ENCODE data around the gene TBL1X.
"Not testable (repeated sequence)": the region's sequence is repeated elsewhere in the genome, so short reads cannot be mapped to it uniquely, and the experiment has no call there.

The TBL1X gene

DNA sequence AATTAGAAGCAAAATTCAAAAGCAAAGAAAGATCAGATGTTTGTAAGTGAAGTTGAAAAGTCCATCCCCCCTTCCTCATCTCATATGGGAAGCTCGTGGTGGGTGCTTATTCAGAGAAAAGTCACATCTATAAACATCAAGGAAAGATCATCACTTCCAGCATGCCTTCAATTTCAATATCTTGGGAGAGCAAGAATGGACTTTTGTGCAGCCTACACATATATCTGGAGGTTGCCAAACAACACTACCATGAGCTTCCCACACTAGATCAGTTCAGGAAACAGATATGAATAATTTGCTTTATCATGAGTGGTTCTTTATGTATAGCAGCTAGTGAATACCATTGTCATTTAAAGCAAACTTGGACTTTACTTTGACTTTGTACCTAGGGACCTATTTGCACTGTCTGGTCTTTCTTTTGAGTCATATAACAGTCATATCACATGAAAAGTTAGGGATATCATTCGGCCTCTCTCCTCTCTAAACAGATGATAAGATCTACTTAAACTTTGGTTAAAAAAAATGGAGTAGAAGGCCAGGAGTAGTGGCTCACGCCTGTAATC is 5.6 kb upstream of the TBL1X start:
- DNase-seq, result no peak

DNA sequence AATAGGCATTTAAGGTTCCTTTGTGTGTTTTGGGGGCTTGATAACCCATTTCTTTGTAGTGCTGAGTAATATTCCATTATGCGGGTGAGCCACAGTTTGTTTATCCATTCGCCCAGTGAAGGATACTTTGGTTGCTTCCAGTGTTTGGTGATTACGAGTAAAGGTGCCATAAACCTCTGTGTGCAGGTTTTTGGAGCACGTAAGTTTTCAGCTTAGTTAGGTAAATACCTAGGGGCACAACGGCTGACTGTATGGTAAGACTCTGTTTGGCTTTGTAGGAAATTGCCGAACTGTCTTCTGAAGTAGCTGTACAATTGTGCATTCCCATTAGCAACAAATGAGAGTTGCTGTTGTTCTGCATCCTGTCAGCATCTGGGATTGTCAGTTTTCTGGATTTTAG is 3.8 kb upstream of the TBL1X start:
- DNase-seq, result no peak

DNA sequence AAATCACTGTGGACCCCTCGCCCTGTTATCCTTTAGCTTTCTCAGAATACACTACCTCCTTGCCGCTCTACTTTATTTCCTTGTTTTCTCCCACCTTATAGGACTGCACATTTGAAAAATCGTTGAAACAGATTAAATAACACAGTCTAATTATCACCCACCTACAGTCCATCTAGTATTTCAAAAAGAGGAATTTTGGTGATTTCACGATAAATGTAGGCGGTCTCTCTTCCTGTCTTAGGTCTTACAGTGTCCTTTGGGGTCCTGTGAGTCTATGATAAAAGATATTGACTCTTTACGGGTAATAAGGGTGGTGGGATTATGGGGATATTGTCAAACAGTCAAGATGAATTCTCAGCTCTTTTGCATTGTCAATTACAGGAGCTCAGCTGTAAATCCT is 2.4 kb upstream of the TBL1X start:
- DNase-seq, result no peak

DNA sequence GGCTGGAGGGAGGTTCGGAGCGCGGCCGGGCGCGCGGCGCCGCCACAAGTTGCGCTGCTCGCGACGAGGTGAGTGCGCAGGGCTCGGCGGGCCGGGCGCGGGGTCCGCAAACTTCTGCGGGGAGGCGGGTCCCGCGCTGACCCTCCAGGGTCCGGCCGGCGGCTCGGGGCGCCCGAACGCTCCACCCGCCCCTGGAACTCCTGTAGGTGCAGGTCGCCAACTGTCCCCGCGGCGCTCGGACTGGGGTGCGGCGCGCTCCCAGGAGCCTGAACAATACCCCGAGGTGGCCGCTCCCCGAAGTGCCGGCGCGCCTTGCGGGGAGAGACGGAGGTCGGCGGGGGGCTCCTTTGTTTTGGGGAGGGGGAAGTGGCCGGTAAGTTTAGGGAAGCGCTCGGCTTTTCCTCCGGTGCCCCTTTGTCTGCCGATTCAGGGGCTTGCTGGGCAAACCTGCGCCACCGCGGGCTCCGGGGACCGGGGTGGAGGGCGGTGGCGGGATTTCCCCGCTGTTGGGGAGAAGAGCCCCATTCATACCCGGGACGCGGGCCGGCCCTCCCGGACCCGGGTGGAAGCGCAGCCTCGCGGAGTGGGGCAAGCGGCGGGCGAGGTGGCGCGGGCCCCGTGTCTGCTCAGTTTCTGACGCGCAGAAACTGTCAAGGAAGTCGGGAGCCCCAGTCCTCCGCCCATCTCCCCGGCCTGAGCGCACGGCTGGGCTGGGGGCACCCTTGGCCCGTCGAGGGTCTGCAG is 694 bp downstream of the TBL1X start:
- peak; percentile 30 for DNase-seq

DNA sequence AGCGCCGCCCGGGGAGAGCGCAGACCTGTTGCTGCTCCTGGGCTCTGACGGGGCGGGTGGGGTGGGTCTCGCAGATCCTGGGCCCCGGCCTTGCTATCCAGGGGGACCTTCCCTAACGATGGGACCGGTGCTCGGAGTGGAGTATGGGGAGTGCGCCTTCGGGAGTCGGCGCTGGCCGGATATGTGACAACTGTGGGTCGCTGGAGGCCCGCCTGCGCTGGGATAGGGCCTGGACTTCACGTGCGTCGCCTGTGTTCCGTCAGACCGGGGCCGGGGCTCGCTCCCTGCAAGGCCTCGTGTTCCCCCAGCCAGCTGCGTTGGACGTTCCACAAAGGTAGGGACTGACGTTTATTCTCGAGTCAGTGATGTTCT is 1.3 kb downstream of the TBL1X start:
- DNase-seq, result peak; percentile 50

DNA sequence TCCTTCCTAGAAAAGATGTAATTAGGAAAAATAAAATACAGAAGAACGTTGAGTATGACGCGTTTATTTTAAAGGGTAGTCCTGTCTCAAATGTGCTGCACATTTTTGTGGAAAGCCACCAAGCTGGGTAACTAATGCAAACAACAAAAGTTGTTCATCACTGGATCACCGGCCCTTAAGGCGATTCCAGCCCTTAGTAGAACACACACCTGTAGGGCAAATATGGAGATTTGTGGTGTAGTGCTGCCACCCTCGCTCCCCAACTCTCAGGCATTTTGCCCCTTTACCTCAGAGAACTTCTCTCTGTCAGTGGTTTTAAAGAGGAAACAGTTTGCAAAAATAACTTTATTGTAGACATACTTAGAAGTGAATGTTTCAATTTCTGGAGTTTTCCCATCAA is 1.9 kb downstream of the TBL1X start:
- no peak for DNase-seq

DNA sequence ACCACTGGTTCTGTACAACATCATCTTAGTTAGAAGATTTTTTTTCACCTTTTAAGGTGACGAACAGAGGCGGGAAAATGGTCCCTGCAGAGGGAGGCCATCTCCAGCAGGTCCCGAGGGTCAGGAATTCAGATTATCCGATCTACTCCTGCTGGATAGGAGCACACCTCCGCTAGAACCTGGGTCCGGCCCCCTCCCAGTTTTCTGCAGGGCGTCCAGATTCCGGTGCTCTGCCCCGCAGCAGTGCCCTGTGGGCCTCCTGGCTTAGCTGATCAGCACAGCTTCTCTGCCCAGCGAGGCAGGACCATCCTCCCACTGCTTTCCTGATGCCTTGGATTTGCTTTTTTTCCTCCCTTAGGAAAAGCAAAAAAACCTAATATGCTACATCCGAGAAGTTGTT is 2.3 kb downstream of the TBL1X start:
- DNase-seq, result no peak

DNA sequence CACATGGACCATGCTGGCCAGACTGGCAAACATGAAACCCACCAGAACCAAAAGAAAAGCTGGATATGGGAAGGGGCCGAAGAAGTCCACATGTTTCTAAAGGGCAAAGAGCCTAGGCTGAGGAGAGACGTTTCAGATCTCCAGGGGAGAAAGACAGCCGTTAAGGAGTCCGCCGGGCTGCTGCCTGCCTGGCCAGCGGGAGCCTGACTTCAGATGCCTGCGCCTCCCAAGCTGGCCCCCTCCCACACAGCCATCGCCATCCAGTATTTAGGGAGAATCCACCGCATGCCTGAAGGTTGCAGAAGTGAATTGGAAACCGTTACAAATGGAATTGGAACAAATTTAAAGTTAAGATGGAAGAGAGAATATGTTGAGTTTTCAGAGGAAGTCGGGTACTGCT is 2.9 kb downstream of the TBL1X start:
- DNase-seq, result no peak

DNA sequence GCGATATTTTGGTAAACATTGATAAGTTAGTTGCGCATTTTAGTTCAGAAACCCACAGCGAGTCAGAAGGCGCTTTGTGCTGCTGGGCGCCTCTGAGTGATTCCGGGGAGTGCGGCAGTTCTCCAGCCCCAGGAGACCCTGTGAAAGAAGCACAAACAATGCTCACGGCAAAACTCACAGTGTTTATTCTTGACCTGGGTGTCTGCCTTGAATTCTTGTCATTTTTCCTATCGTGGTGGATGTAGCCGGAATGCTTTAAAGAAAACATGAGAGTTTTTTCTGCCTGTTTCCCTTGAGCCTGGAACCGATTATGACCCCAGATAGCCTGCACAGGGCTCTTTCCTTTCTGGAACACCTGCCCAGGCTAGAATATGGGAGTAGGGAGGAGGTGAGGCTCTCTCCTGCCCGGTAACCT is 6.7 kb downstream of the TBL1X start:
- no peak for DNase-seq

DNA sequence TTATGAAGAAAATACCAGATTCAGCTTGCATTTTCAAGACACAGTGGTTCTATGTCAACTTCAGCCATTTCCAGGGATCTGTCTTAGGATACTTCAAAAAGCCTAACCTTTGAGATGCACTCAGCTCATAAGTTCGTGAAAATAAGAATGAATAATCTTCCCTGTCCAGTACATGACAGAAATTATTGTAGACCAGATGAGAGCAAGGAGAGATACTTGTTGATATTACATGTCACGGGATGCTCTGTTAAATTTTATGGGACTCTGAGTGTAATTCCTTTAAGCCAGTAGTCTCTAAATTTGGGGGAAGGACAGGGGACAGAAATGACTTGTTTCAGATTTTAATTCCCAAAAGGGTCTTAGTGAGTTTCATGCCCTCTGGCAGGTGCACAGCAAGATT is 8.8 kb downstream of the TBL1X start:
- no peak for DNase-seq

DNA sequence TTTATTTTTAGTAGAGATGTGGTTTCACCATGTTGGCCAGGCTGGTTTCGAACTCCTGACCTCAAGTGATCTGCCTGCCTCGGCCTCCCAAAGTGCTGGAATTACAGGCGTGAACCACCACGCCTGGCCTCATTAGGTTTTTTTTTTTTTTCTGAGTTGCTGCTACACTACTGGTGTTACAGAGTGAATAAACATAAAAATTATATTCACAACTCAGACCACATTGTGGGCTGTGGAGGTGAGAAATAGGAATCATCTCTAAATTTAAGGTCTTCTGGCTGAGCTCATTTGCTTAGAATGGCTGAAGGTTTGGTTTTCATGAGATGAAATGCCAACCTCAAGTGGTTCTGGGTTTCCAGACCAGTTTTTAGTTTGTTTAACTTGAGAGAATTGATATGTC is 10.6 kb downstream of the TBL1X start:
- not testable (repeated sequence) for DNase-seq

DNA sequence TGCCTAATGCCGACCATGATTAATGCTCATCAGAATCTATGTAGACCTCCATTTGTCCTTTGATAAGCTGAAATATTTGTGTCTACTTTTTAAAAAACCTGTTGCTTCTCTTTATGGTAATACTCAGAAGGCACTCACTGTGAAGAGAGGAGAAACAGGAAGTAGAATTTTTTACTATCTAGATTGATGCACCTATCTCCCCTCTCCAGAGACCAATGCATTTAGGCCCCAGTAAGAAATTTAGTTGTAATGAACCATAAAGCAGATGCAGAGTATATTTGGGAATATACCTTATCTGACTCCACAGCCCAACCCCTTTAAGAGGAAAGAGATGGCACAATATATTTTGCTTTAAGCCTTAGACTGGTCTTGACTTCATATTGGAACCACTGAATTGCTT is 11.1 kb downstream of the TBL1X start:
- DNase-seq, result no peak

DNA sequence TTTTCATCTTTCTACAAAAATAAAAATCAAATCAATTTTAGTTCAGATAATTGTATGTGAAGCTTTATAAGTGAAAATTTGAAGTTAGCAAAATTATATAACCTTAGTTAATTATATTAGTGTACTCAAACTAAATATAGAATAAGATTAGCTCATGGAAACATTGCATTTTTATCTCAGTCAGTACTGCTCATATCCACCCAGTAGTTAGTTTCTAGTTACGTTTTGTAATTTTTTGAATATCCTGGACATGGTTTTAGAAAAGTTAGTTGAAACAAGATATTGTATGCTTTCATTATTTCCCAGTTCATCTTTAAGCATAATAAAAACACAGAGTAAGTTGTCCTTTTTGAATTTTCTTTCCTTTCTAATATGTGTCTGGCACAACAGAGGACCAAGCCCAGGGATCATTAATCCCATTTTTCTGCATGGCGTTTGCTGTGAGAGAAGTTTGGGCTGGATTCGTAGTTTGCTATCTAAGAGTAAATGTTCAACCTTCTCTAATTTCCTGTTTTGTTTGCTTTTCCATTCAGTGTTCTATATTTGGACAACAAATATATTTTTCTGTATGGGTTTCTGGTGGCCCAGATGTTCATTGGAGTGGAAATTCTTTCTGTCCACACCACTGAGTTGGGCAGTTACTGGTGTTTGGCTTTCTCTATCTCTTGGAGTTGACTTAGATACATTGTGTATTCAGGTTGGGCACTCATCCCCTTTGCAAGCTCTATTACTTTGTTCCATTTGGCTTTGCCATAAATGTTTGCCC is 12.1 kb downstream of the TBL1X start:
- no peak for DNase-seq

DNA sequence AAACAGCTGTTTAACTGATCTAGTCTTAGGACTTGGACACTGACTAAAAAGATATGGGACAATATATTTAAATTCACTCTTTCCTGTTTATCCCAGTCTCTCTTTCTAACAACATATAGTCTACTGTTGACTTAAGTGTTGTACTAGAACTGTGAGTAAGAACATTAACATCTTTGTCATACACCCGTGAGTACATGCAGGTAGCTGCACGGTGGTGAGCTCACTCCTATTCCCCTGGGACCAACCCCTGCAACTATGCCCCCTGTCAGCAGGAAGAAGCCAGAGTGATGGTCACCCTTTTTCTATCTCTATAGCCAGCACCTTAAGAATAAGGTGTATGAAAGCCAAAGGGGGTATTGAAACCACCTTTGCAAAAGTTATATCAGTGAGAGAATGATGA is 17.6 kb downstream of the TBL1X start:
- no peak for DNase-seq

DNA sequence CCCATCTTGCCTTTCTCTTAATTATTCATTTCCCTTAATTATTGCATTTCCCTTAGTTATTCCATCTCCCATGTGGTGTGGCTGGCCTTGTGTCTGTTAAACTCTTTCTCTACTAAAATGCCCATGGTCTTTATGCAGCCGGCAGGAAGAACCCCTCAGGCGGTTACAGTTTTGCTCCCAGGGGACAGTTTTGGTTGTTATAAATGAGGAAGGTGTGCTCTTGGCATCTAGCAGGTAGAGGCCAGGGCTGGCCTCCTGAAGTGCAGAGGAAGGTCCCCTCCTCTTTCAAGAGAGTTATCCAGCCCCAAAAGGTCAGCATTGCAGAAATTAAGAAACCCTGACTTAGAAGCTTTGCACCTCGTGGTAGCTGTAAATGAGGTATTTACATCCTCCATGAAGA is 18.0 kb downstream of the TBL1X start:
- DNase-seq, result no peak

DNA sequence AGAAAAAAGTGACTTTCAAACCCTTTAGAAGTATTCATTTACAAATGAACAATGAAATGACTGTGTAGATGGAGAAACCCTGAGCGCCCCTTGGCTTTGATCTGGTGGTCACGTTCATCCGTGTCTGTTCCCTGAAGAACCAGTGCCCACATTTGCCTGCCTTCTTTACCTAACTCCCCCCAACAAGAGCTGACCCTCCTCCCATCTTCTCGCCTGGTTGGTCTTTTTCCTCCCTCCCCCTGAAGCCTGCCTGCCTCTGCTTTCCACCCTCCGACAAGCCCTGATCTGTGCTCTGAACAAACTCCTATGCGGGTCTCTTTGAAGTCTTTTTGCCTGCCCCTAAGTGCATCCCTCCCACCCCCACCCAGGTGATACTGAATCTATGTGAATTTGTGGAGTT is 18.5 kb downstream of the TBL1X start:
- no peak for DNase-seq

DNA sequence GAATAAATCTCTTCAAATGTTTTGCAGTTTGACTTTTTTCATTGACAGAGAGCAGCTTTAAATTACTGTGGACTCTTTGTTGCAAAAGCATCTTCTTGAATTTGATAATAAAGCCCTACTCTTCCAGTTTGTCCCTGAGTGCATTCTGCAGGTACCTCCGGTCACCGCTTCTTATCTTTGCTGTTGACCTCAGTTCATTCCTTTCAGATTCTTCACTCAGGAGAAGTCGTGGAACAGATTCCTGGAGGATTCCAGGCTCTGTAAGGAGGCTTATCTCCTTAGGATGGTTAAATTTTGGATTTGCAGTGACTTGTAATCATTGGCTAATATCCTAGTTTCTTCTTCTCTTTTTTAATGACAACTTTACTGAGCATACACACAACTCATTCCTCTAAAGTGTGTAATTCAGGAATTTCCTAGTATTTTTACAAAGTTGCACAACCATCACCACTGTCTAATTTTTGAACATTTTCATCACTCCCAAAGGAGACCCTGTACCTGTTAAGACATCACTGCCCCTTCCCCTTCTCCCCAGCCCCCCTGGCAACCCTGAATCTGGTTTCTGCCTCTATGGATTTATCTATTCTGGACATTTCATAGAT is 22.0 kb downstream of the TBL1X start:
- DNase-seq, result no peak

DNA sequence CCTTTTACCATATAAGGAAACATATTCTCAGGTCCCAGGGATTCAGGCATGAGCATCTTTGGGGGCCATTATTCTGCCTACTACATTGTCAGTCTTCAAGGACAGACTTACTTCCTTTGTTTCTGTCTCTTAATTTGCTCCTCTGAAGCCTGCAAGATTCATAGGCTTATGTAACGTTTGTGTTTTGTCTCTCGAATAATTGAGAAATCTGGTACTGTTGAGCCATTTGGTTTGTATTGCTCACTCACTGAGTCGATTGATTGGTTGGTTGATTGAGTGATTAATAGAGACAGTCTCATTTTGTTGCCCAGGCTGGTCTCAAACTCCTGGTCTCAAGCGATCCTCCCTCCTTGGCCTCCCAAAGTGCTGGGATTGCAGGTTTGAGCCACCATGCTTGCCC is 23.7 kb downstream of the TBL1X start:
- no peak for DNase-seq

DNA sequence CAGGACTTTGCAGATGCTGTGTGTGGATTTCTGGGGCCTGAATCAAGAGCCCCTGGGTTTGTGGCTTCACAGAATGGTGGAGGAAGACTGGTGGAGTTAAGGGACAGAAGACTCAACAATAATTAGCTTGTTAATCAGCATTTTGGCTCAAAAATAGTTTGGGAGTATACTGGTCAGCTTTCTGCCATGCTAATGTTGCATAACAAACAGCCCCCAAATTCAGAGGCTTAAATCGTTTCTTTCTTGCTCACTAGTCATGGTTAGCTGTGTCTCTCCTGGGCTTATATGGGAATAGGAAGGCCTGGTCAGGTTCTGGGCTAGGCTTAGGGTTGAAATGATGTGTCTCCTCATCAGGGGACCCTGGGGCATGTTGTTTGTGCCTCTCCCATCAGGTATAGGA is 24.4 kb downstream of the TBL1X start:
- no peak for DNase-seq

DNA sequence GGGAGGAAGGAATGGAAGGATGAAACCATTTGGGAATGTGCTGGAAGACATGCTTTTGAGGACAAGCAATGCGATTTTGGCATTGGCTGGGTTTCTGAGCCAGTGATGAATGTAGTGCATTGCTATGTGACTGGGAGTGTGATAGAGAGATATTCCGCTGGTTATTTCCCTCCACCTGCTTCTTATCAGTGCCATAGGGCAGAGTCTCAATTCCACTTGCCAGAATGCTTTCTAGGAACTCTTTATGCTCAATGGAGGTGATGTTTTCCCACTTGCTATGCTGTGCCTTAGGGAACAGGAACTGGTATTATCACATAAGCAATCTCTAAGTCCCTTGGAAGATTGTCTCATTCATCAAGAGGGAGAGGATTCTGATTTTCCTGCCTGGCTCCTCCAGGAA is 28.0 kb downstream of the TBL1X start:
- DNase-seq, result no peak

DNA sequence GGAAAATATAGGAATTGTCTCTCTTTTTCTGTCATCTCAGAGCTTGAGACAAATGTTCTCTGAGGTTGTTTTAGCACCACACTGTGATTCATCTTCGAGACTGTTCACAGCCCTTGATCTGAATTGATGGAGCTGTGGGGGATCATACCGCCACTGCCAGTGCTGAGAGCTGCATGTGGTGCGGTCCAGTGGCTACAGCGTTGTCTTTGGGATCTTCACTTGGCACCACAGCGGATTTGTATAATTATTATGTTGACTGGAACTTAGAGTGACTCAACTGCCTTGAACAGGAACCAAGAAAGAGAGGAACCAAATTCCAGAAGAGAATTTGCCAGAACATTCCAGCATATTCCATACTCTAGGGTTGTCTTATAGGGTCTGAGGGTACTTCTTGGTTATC is 29.1 kb downstream of the TBL1X start:
- DNase-seq, result no peak

DNA sequence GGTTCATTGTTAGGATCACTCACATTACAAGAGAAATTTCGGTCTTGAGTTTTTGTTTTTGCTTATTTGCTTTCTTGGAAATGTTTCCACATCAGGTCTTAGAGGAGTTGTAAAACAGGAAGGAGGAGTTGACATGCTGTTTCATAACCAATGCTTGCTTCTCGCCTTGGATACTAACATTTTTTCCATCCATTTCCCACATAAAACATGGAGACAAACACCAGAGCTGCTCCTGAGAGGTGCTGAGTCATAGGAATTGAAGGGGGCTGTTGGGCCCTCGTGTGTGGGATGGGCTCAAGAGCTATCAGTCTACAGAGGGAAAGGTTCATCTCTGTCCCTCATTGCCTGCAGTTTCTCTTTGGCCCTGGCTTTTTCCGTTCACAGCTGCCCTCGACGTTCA is 29.9 kb downstream of the TBL1X start:
- DNase-seq, result no peak

DNA sequence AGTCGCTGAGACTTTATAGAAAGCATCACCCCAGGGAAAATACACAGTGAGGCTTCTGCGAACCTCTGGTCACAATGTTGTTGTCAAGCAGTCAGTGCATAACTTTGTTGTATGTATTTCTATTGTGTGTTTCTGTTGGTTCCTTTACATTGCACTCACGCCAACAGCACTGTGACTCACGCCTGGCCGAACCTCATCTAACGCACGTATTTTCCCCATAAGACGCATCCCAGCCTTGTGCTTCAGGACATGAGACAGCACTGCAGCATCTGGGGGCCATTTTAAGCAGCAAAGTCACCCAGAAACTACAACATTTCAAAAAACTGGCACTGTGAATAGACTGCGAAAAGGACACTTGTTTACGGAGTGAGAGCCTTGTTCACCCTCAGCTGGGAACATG is 30.6 kb downstream of the TBL1X start:
- no peak for DNase-seq

DNA sequence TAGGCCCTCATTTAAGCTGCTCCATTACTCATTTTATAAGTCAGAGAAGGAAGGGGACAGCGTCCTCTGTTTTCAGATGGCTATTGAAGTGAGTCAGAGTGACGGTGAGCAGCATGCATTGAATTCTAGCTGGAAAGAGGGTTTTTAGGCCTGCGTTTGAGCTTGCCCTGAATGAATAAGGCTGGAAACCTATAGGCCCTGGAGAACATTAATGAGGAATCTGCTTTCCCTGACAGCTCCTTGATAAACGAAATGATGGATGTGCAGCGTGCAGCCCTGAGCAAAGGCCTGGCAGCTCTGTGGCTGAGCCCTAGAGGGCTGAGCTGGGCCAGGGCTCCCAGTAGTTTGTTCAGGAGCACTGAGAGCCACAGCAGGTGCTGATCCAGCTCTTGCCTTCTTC is 33.4 kb downstream of the TBL1X start:
- DNase-seq, result no peak

Measured in femur (tissue), 1 donor.